Sigmoid colon (tissue), 7 donors: Measurements from ENCODE around the gene HPF1. TPM values are rescaled to one million over a fixed set of nuclear protein-coding genes. Genes with fewer than 3 reads are reported as not detected.
"Not testable (repeated sequence)": the region's sequence is repeated elsewhere in the genome, so short reads cannot be mapped to it uniquely, and the experiment has no call there.

Experiments
- DNase-seq: peaks from one replicate; pipeline ENCODE4 v3.0.0-alpha.2; 2019
- H3K27ac ChIP-seq, 4 donors: fragments of 200-600 bp; sonication (generic); one replicate each; pipeline ENCODE4 v1.5.1; 2016 to 2019; ENCODE audit warnings: mild to moderate bottlenecking in 1 of 4
- H3K27me3 ChIP-seq, 3 donors: fragments of 200-600 bp; sonication (generic); one replicate each; pipeline ENCODE4 v1.5.1; 2019; ENCODE audit warnings: mild to moderate bottlenecking in 1 of 3
- H3K36me3 ChIP-seq, 4 donors: fragments of 200-600 bp; sonication (generic); one replicate each; pipeline ENCODE4 v1.5.1; 2016 to 2019
- H3K4me1 ChIP-seq, 4 donors: fragments of 200-600 bp; sonication (generic); one replicate each; pipeline ENCODE4 v1.5.1; 2017 to 2019
- H3K4me3 ChIP-seq, 4 donors: fragments of 200-600 bp; sonication (generic); one replicate each; pipeline ENCODE4 v1.5.1; 2017 to 2019; ENCODE audit warnings: mild to moderate bottlenecking in 2 of 4, moderate library complexity in 1 of 4
- H3K9me3 ChIP-seq, 4 donors: fragments of 200-600 bp in 3 of 4; sonication (generic) in 3 of 4; one replicate each; pipeline versions ENCODE4 v1.5.1 to v1.6.1; 2013 to 2019
- EP300 ChIP-seq, 4 donors: sonication (generic); formaldehyde crosslinking; IDR thresholded peaks; one replicate each; pipeline ENCODE4 v1.6.1; 2017; ENCODE audit warnings: antibody characterized with exemption in 4 of 4
- POLR2A ChIP-seq, 2 donors: fragments of 450-650 bp; IDR thresholded peaks; one replicate each; pipeline ENCODE4 v1.6.1; 2016; ENCODE audit warnings: antibody characterized with exemption in 2 of 2, mild to moderate bottlenecking in 2 of 2, moderate library complexity in 2 of 2
- POLR2AphosphoS5 ChIP-seq, 4 donors: sonication (generic); formaldehyde crosslinking; IDR thresholded peaks; one replicate each; pipeline ENCODE4 v1.6.1; 2017; ENCODE audit warnings: antibody characterized with exemption in 4 of 4
- WGBS, 2 donors: extraction: QIAGEN DNeasy Blood & Tissue Kit; methylation state at CpG; one replicate each; pipeline ENCODE4 v1.1.7; 2013; 5-methylcytosine and 5-hydroxymethylcytosine counted together
- intact Hi-C: fragments of 100-400 bp; cut with DNase I; formaldehyde crosslinking; loops from one replicate; pipeline ENCODE4 v1.15.1; 2023
- polyA plus RNA-seq, 3 donors: library from polyadenylated mRNA; stranded (reverse); fragments of 200-250 nt; gene quantifications; one replicate each; pipeline ENCODE4 v1.2.3, GENCODE V29; 2013
- total RNA-seq, 4 donors: library from RNA; depleted of rRNA; stranded (reverse); fragments of >200 nt; gene quantifications; one replicate each; pipeline ENCODE4 v1.1.0, GENCODE V29; 2016
- TF ChIP-seq, protein P1 (sequence below), 4 experiments: fragments of 450-650 bp in 3 of 4; fragments of 200-600 bp in 1 of 4; IDR thresholded peaks; one replicate each; pipeline ENCODE4 v1.5.1; 2016 to 2019; ENCODE audit warnings: antibody characterized with exemption in 4 of 4, mild to moderate bottlenecking in 3 of 4, moderate library complexity in 2 of 4
- donor health status: healthy with polysubstance abuse.
- donor health status: Bipolar disorder and iron deficiency.
- donor health status: healthy.

The HPF1 gene
- total and polyA plus RNA-seq, 7 donors = 15.7 to 70.3 (median 25.8) TPM

DNA sequence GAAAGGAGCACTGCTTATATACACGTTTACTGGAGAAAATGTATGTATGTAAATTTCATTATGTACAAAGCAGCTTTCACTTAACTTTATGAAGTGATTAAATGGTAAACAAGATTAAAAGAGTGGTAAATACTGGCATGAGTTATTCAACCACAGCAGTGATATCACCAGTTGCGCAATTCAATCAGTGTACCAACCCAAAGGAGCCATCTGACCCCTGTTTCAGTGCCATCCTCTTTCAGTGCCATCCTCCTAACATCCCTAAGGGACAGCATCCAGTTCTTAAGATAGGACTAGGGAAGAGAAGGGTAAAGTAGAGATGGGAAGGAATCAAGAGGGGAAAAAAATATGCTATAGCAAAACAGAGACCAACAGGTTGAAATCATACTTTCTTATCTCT is 16.2 kb downstream of the HPF1 start:
- no peaks in the 10 kb centered on the region for H3K4me1 ChIP-seq
- no peaks in the 10 kb centered on the region for H3K9me3 ChIP-seq
- DNase-seq = no peak
- no peaks in the 10 kb centered on the region for H3K27me3 ChIP-seq
- H3K27ac ChIP-seq = no peak overlapping the region
- intact Hi-C loops = no loop called here
- TF ChIP-seq, protein P1, sequence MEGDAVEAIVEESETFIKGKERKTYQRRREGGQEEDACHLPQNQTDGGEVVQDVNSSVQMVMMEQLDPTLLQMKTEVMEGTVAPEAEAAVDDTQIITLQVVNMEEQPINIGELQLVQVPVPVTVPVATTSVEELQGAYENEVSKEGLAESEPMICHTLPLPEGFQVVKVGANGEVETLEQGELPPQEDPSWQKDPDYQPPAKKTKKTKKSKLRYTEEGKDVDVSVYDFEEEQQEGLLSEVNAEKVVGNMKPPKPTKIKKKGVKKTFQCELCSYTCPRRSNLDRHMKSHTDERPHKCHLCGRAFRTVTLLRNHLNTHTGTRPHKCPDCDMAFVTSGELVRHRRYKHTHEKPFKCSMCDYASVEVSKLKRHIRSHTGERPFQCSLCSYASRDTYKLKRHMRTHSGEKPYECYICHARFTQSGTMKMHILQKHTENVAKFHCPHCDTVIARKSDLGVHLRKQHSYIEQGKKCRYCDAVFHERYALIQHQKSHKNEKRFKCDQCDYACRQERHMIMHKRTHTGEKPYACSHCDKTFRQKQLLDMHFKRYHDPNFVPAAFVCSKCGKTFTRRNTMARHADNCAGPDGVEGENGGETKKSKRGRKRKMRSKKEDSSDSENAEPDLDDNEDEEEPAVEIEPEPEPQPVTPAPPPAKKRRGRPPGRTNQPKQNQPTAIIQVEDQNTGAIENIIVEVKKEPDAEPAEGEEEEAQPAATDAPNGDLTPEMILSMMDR (IDR thresholded peaks at IDR 0.05) = no peak
- TF ChIP-seq POLR2A (IDR thresholded peaks at IDR 0.05) (no peak), POLR2AphosphoS5 (IDR thresholded peaks at IDR 0.05) (no peak), EP300 (IDR thresholded peaks at IDR 0.05) (no peak)
- 92 to 94% methylated on average over 2 of the region's 2 CpGs for WGBS, 2 donors
- H3K4me3 ChIP-seq = no peak overlapping the region
- H3K36me3 ChIP-seq = peaks cover 0 to 54% (median under 1%) of the 10 kb centered on the region in 4 donors

DNA sequence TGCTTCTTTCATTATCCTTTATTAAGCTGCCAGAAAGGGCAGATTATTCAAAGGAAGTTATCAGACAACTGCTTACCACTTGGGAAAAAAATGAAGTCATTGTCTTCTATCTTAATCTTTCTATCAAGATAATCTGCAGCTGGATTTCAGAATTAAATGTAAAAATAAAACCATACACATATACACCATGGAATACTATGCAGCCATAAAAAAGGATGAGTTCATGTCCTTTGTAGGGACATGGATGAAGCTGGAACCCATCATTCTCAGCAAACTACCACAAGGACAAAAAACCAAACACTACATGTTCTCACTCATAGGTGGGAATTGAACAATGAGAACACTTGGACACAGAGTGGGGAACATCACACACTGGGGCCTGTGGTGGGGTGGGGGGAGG is 19.1 kb downstream of the HPF1 start:
- H3K27ac ChIP-seq, H3K9me3 ChIP-seq, intact Hi-C loops, H3K27me3 ChIP-seq, H3K4me3 ChIP-seq, DNase-seq, H3K4me1 ChIP-seq: not testable (repeated sequence)
- peaks cover 0 to 51% (median 7%) of the 10 kb centered on the region in 4 donors for H3K36me3 ChIP-seq

DNA sequence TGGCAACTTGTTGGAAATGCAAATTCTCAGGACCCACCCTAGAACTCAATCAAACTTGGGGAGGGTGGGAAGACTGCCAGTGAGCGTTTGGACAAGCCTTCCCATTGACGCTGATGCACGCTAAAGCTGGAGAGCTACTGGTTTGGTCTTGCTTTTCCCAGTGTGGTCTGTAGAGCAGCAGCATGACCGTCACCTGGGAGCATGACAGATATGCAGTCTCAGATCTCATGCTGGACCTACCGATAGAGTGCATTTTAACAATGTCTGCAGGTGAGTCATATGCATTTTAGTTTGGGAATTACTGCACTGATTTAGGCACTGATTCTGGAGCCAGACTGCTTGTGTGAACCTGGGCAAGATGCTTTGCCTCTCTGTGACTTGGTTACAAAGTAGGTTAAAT is 27.2 kb downstream of the HPF1 start:
- H3K27me3 ChIP-seq = no peaks in the 10 kb centered on the region

GRCh38 chr4:169727616-169728015 is 30.1 kb downstream of the HPF1 start:
- H3K36me3 ChIP-seq = peaks cover 0 to 43% (median 0%) of the 10 kb centered on the region in 4 donors
- H3K27ac ChIP-seq = no peak overlapping the region
- no peaks in the 10 kb centered on the region for H3K27me3 ChIP-seq
- peaks cover 0 to 4% (median 0%) of the 10 kb centered on the region in 4 donors for H3K4me1 ChIP-seq
- intact Hi-C loops = no loop called here
- TF ChIP-seq, protein P1 (IDR thresholded peaks at IDR 0.05) = no peak
- TF ChIP-seq POLR2A (IDR thresholded peaks at IDR 0.05) (no peak), EP300 (IDR thresholded peaks at IDR 0.05) (no peak), POLR2AphosphoS5 (IDR thresholded peaks at IDR 0.05) (no peak)
- H3K9me3 ChIP-seq = no peaks in the 10 kb centered on the region
- H3K4me3 ChIP-seq = no peak overlapping the region
- no peak for DNase-seq

More for the DNA sequence above, 27.2 kb downstream of the HPF1 start:
- no peak overlapping the region for H3K27ac ChIP-seq
- no peak overlapping the region for H3K4me3 ChIP-seq
- H3K9me3 ChIP-seq = no peaks in the 10 kb centered on the region
- intact Hi-C loops = no loop called here
- H3K4me1 ChIP-seq = no peaks in the 10 kb centered on the region
- WGBS, 2 donors = 95 to 96% methylated on average over 5 of the region's 5 CpGs
- peaks cover 0 to 49% (median 0%) of the 10 kb centered on the region in 4 donors for H3K36me3 ChIP-seq
- DNase-seq = no peak
- TF ChIP-seq, protein P1 (IDR thresholded peaks at IDR 0.05) = no peak
- no peak for TF ChIP-seq POLR2A (IDR thresholded peaks at IDR 0.05)
- TF ChIP-seq EP300 (IDR thresholded peaks at IDR 0.05) = no peak
- no peak for TF ChIP-seq POLR2AphosphoS5 (IDR thresholded peaks at IDR 0.05)

DNA sequence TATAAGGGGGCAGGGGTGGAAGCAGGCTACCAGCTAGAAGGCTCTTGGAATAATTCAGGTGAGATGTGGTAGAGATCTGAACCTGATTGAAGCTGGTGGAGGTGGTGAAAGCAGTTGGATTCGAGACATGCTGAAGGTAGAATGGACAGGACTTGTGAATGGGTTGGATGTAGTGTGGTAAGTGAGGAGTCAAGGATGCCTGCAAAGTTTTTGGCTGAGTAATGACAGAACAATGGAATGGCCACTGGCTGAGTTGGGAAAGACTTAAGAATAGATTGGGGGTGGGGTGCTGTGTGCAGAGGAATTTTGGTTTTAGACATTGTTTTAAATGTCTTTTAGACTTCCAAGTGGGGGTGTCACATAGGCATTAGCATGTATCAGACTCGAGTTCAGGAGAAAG is 33.5 kb downstream of the HPF1 start:
- WGBS, 2 donors = 84 to 89% methylated on average over 2 of the region's 2 CpGs
- TF ChIP-seq, protein P1 (IDR thresholded peaks at IDR 0.05) = no peak
- no peak for DNase-seq
- Histone ChIP-seq H3K9me3 (no peaks in the 10 kb centered on the region), H3K27me3 (no peaks in the 10 kb centered on the region), H3K27ac (no peak overlapping the region), H3K4me3 (no peak overlapping the region), H3K4me1 (peaks cover 0 to 4% (median 0%) of the 10 kb centered on the region in 4 donors), H3K36me3 (peaks cover 0 to 28% (median 3%) of the 10 kb centered on the region in 4 donors)
- intact Hi-C loops = no loop called here
